Neuronal stem cell (in vitro differentiated cells): ENCODE data around the gene VSIR.

Experiments used
- DNase-seq: peaks from one replicate; pipeline ENCODE4 v3.0.0-alpha.2; 2013; ENCODE audit warnings: low spot score
- H2AFZ ChIP-seq: one replicate; pipeline ENCODE4 v1.6.1; 2013; ENCODE audit warnings: mild to moderate bottlenecking, low read length, inconsistent platforms
- H2AK5ac ChIP-seq: 2 replicates; pipeline ENCODE4 v1.6.1; 2013; ENCODE audit warnings: low read depth, mild to moderate bottlenecking, inconsistent platforms, low read length, moderate library complexity, mixed read lengths
- H2BK120ac ChIP-seq: 2 replicates; pipeline ENCODE4 v1.6.1; 2013; ENCODE audit warnings: low read depth, mild to moderate bottlenecking, inconsistent platforms, low read length, moderate library complexity, mixed read lengths
- H2BK12ac ChIP-seq: one replicate; pipeline ENCODE4 v1.6.1; 2013; ENCODE audit warnings: low read length, inconsistent platforms
- H2BK15ac ChIP-seq: 2 replicates; pipeline ENCODE4 v1.6.1; 2013; ENCODE audit warnings: mild to moderate bottlenecking, low read length, inconsistent platforms, mixed read lengths
- H2BK5ac ChIP-seq: one replicate; pipeline ENCODE4 v1.6.1; 2013; ENCODE audit warnings: inconsistent platforms, mild to moderate bottlenecking, low read length, moderate library complexity
- H3K14ac ChIP-seq: one replicate; pipeline ENCODE4 v1.6.1; 2013; ENCODE audit warnings: low read length, inconsistent platforms
- H3K18ac ChIP-seq: 2 replicates; pipeline ENCODE4 v1.6.1; 2013; ENCODE audit warnings: low read length, inconsistent platforms
- H3K23ac ChIP-seq: 2 replicates; pipeline ENCODE4 v1.6.1; 2013; ENCODE audit warnings: low read depth, mild to moderate bottlenecking, mixed read lengths, low read length, inconsistent platforms; ENCODE audit not compliant: poor library complexity
- H3K27ac ChIP-seq: replicated peaks from 3 replicates; pipeline ENCODE4 v1.5.1; 2013; ENCODE audit warnings: low read length, inconsistent platforms
- H3K27me3 ChIP-seq, 3 experiments: 2 replicates each; pipeline ENCODE4 v1.6.1; 2013; ENCODE audit warnings: low read length in 3 of 3, mild to moderate bottlenecking in 2 of 3, inconsistent platforms in 1 of 3, low read depth in 1 of 3, mixed read lengths in 1 of 3, moderate library complexity in 1 of 3; ENCODE audit not compliant: control insufficient read depth in 3 of 3, insufficient read depth in 3 of 3
- H3K36me3 ChIP-seq, 2 donors: replicated peaks in 1 of 2; 2 replicates each; pipeline ENCODE4 v1.6.1; 2013; ENCODE audit warnings: low read length in 2 of 2; ENCODE audit not compliant: control insufficient read depth in 2 of 2, insufficient read depth in 2 of 2
- H3K4ac ChIP-seq: 2 replicates; pipeline ENCODE4 v1.6.1; 2013; ENCODE audit warnings: inconsistent platforms, mild to moderate bottlenecking, low read length, moderate library complexity
- H3K4me1 ChIP-seq, 2 donors: 1 replicate in 1 of 2; 2 replicates in 1 of 2; pipeline ENCODE4 v1.6.1; 2013; ENCODE audit warnings: low read length in 2 of 2, low read depth in 1 of 2; ENCODE audit not compliant: control insufficient read depth in 2 of 2, insufficient read depth in 1 of 2
- H3K4me2 ChIP-seq: one replicate; pipeline ENCODE4 v1.6.1; 2013; ENCODE audit warnings: mild to moderate bottlenecking, low read length, inconsistent platforms; ENCODE audit not compliant: insufficient read depth, poor library complexity, severe bottlenecking
- H3K4me3 ChIP-seq, 2 donors: 2 replicates each; pipeline ENCODE4 v1.5.1; 2013; ENCODE audit warnings: low read length in 2 of 2, mild to moderate bottlenecking in 2 of 2, inconsistent platforms in 1 of 2, moderate library complexity in 1 of 2
- H3K79me1 ChIP-seq: one replicate; pipeline ENCODE4 v1.6.1; 2013; ENCODE audit warnings: low read depth, mild to moderate bottlenecking, inconsistent platforms, low read length, moderate library complexity
- H3K9ac ChIP-seq: one replicate; pipeline ENCODE4 v1.6.1; 2013; ENCODE audit warnings: mild to moderate bottlenecking, low read depth, low read length, inconsistent platforms; ENCODE audit not compliant: poor library complexity
- H3K9me3 ChIP-seq, 2 donors: replicated peaks in 1 of 2; 2 replicates each; pipeline versions ENCODE3 to v1.6.1; 2013; ENCODE audit warnings: low read length in 2 of 2, mild to moderate bottlenecking in 2 of 2, inconsistent platforms in 1 of 2, low read depth in 1 of 2, mixed read lengths in 1 of 2, moderate library complexity in 1 of 2; ENCODE audit not compliant: control insufficient read depth in 2 of 2, insufficient read depth in 1 of 2
- H4K8ac ChIP-seq: one replicate; pipeline ENCODE4 v1.6.1; 2013; ENCODE audit warnings: low read depth, mild to moderate bottlenecking, inconsistent platforms, low read length, moderate library complexity
- H4K91ac ChIP-seq: one replicate; pipeline ENCODE4 v1.6.1; 2013; ENCODE audit warnings: low read length, low read depth, mild to moderate bottlenecking, inconsistent platforms; ENCODE audit not compliant: poor library complexity
- WGBS, 2 donors: extraction: QIAGEN DNeasy Blood & Tissue Kit; methylation state at CpG; one replicate each; pipeline ENCODE4 v1.1.7; 2013; ENCODE audit warnings: missing lambda C conversion rate in 2 of 2, mixed read lengths in 1 of 2; ENCODE audit not compliant: insufficient read length in 2 of 2, insufficient replicate concordance in 1 of 2; ENCODE audit errors: extremely low coverage in 2 of 2; 5-methylcytosine and 5-hydroxymethylcytosine counted together

Gene VSIR

GRCh38 chr10:71804077-71804476 lies 30.8 kb upstream of the VSIR start:
- peaks cover 0 to 19% (median 7%) of the 10 kb centered on the region in 3 experiments for H3K27me3 ChIP-seq
- no peak overlapping the region for H4K91ac ChIP-seq
- no peak overlapping the region for H4K8ac ChIP-seq
- no peak overlapping the region for H2BK120ac ChIP-seq
- no peak overlapping the region for H3K18ac ChIP-seq
- H3K27ac ChIP-seq = no peak overlapping the region
- H3K79me1 ChIP-seq = no peaks in the 10 kb centered on the region
- no CpG with 5 or more reads among the region's 4 CpGs for WGBS, 2 donors
- no peak overlapping the region for H3K4ac ChIP-seq
- H3K14ac ChIP-seq = no peak overlapping the region
- no peaks in the 10 kb centered on the region for H3K9me3 ChIP-seq
- no peak overlapping the region for H2BK15ac ChIP-seq
- no peak for DNase-seq
- H2BK5ac ChIP-seq = no peak overlapping the region
- H3K4me1 ChIP-seq = peaks cover 0 to 5% of the 10 kb centered on the region in 2 donors
- no peak overlapping the region for H2AFZ ChIP-seq
- H3K23ac ChIP-seq = no peak overlapping the region
- no peaks in the 10 kb centered on the region for H3K36me3 ChIP-seq
- H2AK5ac ChIP-seq = no peak overlapping the region
- H3K4me3 ChIP-seq = no peak overlapping the region
- H2BK12ac ChIP-seq = no peak overlapping the region
- H3K4me2 ChIP-seq = no peak overlapping the region
- H3K9ac ChIP-seq = no peak overlapping the region

- Histone ChIP-seq H3K18ac (no peak overlapping the region), H4K91ac (no peak overlapping the region), H2AK5ac (peak overlapping the region; percentile 88), H3K4me1 (peaks cover 0 to 4% of the 10 kb centered on the region in 2 donors), H3K4me3 (peak overlapping the region in 1 of 2 donors; percentile 42), H2BK15ac (no peak overlapping the region), H4K8ac (peak overlapping the region; percentile 8), H2BK12ac (peak overlapping the region; percentile 5), H3K36me3 (no peaks in the 10 kb centered on the region), H3K27me3 (peaks cover 0 to 19% (median 7%) of the 10 kb centered on the region in 3 experiments), H3K9me3 (no peaks in the 10 kb centered on the region), H3K4ac (no peak overlapping the region), H2BK120ac (no peak overlapping the region), H2AFZ (no peak overlapping the region), H3K14ac (no peak overlapping the region), H2BK5ac (no peak overlapping the region), H3K9ac (peak overlapping the region; percentile 50), H3K79me1 (no peaks in the 10 kb centered on the region), H3K27ac (no peak overlapping the region), H3K4me2 (no peak overlapping the region), H3K23ac (peak overlapping the region; percentile 57)
- no CpG with 5 or more reads among the region's 18 CpGs for WGBS, 2 donors
- no peak for DNase-seq
Observed at GRCh38 chr10:71802715-71803488, 29.6 kb upstream of the VSIR start.

- no peak overlapping the region for H3K18ac ChIP-seq
- H3K4me3 ChIP-seq = no peak overlapping the region
- H3K27me3 ChIP-seq = peaks cover 0 to 19% (median 7%) of the 10 kb centered on the region in 3 experiments
- no peak overlapping the region for H4K91ac ChIP-seq
- no peak overlapping the region for H2AK5ac ChIP-seq
- no peak overlapping the region for H3K14ac ChIP-seq
- no peak overlapping the region for H2BK5ac ChIP-seq
- no peak overlapping the region for H2AFZ ChIP-seq
- H3K9ac ChIP-seq = no peak overlapping the region
- H3K27ac ChIP-seq = no peak overlapping the region
- no peak overlapping the region for H4K8ac ChIP-seq
- H2BK15ac ChIP-seq = no peak overlapping the region
- H3K4me2 ChIP-seq = no peak overlapping the region
- no peaks in the 10 kb centered on the region for H3K9me3 ChIP-seq
- no peak overlapping the region for H2BK120ac ChIP-seq
- no peaks in the 10 kb centered on the region for H3K79me1 ChIP-seq
- H3K4me1 ChIP-seq = peaks cover 0 to 4% of the 10 kb centered on the region in 2 donors
- H3K36me3 ChIP-seq = no peaks in the 10 kb centered on the region
- WGBS, 2 donors = no CpG with 5 or more reads among the region's 6 CpGs
- no peak overlapping the region for H2BK12ac ChIP-seq
- no peak for DNase-seq
- H3K23ac ChIP-seq = no peak overlapping the region
- H3K4ac ChIP-seq = no peak overlapping the region
Observed at GRCh38 chr10:71802235-71802634, 28.9 kb upstream of the VSIR start.

GRCh38 chr10:71801361-71801760 lies 28.0 kb upstream of the VSIR start:
- Histone ChIP-seq H2BK5ac (no peak overlapping the region), H2BK15ac (no peak overlapping the region), H3K18ac (no peak overlapping the region), H3K23ac (no peak overlapping the region), H4K91ac (no peak overlapping the region), H2AFZ (no peak overlapping the region), H3K27ac (no peak overlapping the region), H3K27me3 (peaks cover 0 to 19% (median 7%) of the 10 kb centered on the region in 3 experiments), H2BK12ac (no peak overlapping the region), H2AK5ac (no peak overlapping the region), H3K4me3 (no peak overlapping the region), H3K79me1 (no peaks in the 10 kb centered on the region), H3K36me3 (no peaks in the 10 kb centered on the region), H3K4me2 (no peak overlapping the region), H3K9me3 (no peaks in the 10 kb centered on the region), H2BK120ac (no peak overlapping the region), H3K4me1 (peaks cover 0 to 4% of the 10 kb centered on the region in 2 donors), H3K9ac (no peak overlapping the region), H3K4ac (no peak overlapping the region), H3K14ac (no peak overlapping the region), H4K8ac (no peak overlapping the region)
- DNase-seq = no peak
- WGBS, 2 donors = no CpG with 5 or more reads among the region's 9 CpGs
